Mucosa of rectum (tissue), 2 donors: ENCODE results near the gene TIGD1.
"Not testable (repeated sequence)": the region's sequence is repeated elsewhere in the genome, so short reads cannot be mapped to it uniquely, and the experiment has no call there.

Experiments
- H3K27ac ChIP-seq, 2 donors: one replicate each; pipeline ENCODE4 v1.7.0; 2013; ENCODE audit warnings: inconsistent platforms in 2 of 2, low read depth in 2 of 2, low read length in 2 of 2
- H3K27me3 ChIP-seq, 2 donors: one replicate each; pipeline ENCODE4 v1.7.0; 2013; ENCODE audit warnings: low read length in 2 of 2; ENCODE audit not compliant: control insufficient read depth in 2 of 2, insufficient read depth in 2 of 2
- H3K36me3 ChIP-seq, 2 donors: one replicate each; pipeline ENCODE4 v1.7.0; 2013; ENCODE audit warnings: low read length in 2 of 2; ENCODE audit not compliant: control insufficient read depth in 2 of 2, insufficient read depth in 2 of 2
- H3K4me1 ChIP-seq, 2 donors: one replicate each; pipeline ENCODE4 v1.7.0; 2013; ENCODE audit warnings: low read length in 2 of 2, mild to moderate bottlenecking in 1 of 2; ENCODE audit not compliant: control insufficient read depth in 2 of 2, insufficient read depth in 2 of 2
- H3K4me3 ChIP-seq, 2 donors: one replicate each; pipeline ENCODE4 v1.7.0; 2013; ENCODE audit warnings: low read length in 2 of 2
- H3K9ac ChIP-seq, 2 donors: one replicate each; pipeline ENCODE4 v1.7.0; 2013; ENCODE audit warnings: low read length in 2 of 2, low read depth in 1 of 2, mild to moderate bottlenecking in 1 of 2
- H3K9me3 ChIP-seq, 2 donors: one replicate each; pipeline ENCODE4 v1.7.0; 2013; ENCODE audit warnings: low read length in 2 of 2; ENCODE audit not compliant: control insufficient read depth in 2 of 2
- donor health status: healthy.
- donor health status: Normal muscosa, but diverticular disease.

The TIGD1 gene

DNA sequence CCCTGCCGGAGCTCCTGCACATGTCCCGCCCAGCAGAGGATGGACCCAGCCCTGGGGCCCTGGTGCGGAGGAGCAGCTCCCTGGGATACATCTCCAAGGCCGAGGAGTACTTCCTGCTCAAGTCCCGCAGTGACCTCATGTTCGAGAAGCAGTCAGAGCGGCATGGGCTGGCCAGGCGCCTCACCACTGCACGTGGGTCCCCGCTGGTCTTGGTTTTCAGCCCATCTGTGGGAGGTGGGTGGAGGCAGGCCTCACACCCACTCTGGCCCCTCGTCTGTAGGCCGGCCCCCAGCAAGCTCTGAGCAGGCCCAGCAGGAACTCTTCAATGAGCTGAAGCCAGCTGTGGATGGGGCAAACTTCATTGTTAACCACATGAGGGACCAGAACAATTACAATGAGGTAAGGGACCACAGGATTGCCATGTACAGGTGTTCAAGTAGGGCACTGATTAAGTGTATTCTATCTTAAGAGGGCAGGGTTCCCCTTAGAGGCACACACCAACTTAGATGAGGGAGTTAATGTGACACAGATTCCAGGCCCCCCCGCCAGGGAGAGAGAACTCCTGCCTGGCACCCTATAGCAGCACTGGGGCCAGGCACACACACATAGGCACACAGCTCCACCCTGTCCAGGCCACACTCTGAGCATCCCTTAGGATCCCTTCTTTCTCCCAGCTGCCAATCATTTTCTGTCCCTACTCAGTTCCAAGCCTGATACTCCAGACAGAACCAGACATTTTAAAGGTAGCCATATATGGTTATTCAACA is 16.2 kb downstream of the TIGD1 start:
- H3K4me3 ChIP-seq = no peak overlapping the region
- H3K27ac ChIP-seq = no peak overlapping the region
- peaks cover 0 to 3% of the 10 kb centered on the region in 2 donors for H3K9me3 ChIP-seq
- no peak overlapping the region for H3K9ac ChIP-seq
- no peaks in the 10 kb centered on the region for H3K4me1 ChIP-seq
- peaks cover 2% of the 10 kb centered on the region in 2 donors for H3K27me3 ChIP-seq
- no peaks in the 10 kb centered on the region for H3K36me3 ChIP-seq

DNA sequence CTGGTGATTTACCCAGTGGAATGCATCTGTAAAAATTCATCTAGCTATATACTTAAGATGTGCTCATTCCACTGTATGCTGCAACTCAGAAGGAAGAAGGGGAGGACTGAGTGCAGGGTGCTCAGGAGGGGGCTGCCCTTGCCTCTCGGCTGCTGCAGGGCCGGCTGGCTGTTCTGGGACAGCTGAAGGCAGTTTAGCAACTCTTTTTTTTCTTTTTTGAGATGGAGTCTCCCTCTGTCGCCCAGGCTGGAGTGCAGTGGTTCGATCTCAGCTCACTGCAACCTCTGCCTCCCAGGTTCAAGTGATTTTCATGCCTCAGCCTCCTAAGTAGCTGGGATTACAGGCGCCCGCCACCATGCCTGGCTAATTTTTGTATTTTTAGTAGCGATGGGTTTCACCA is 17.5 kb downstream of the TIGD1 start:
- H3K9ac ChIP-seq, H3K9me3 ChIP-seq, H3K4me1 ChIP-seq, H3K4me3 ChIP-seq, H3K27me3 ChIP-seq, H3K36me3 ChIP-seq, H3K27ac ChIP-seq: not testable (repeated sequence)

- Histone ChIP-seq H3K4me1 (no peaks in the 10 kb centered on the region), H3K36me3 (no peaks in the 10 kb centered on the region), H3K9me3 (peaks cover 0 to 3% of the 10 kb centered on the region in 2 donors), H3K27ac (no peak overlapping the region), H3K27me3 (peaks cover 0 to 4% of the 10 kb centered on the region in 2 donors), H3K9ac (no peak overlapping the region), H3K4me3 (no peak overlapping the region)
Observed at GRCh38 chr2:232532419-232532818, 17.9 kb downstream of the TIGD1 start.

- H3K9me3 ChIP-seq = no peaks in the 10 kb centered on the region
- H3K27ac ChIP-seq = no peak overlapping the region
- no peak overlapping the region for H3K4me3 ChIP-seq
- H3K9ac ChIP-seq = no peak overlapping the region
- H3K4me1 ChIP-seq = no peaks in the 10 kb centered on the region
- H3K27me3 ChIP-seq = peaks cover 0 to 4% of the 10 kb centered on the region in 2 donors
- H3K36me3 ChIP-seq = no peaks in the 10 kb centered on the region
Observed at GRCh38 chr2:232530626-232531260, 19.6 kb downstream of the TIGD1 start.

DNA sequence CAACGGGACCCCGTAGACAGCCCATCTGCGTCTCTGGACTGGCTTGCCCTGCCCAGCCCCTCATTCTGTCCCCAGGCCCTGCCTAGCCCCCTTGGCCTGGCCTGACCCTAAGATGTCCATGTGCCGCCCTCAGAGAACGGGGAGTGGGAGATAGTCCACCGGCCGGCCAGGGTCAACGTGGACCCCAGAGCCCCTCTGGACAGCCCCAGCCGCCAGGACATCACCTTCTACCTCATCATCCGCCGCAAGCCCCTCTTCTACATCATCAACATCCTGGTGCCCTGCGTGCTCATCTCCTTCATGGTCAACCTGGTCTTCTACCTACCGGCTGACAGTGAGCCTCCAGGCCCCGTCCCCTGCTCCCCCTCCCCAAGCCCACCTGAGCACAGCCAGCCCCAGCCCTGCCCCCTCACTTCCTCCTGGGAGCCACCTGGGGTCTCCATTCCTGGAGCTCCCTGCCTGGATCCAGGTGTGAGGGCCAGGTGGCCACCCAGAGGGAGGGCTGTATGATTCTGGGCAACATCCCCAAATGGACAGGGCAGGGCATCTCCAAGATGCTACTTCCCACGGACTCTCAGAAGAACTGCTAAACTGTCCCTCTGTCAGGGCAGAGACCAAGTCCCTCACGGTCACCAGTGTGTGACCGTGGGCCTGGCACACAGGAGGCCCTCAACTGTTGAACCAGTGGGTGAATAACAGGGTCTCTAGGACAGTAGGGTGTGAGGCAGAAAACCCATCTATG is 20.4 kb downstream of the TIGD1 start:
- Histone ChIP-seq H3K27me3 (peaks cover 0 to 4% of the 10 kb centered on the region in 2 donors), H3K4me3 (no peak overlapping the region), H3K4me1 (no peaks in the 10 kb centered on the region), H3K36me3 (no peaks in the 10 kb centered on the region), H3K27ac (no peak overlapping the region), H3K9ac (no peak overlapping the region), H3K9me3 (no peaks in the 10 kb centered on the region)

DNA sequence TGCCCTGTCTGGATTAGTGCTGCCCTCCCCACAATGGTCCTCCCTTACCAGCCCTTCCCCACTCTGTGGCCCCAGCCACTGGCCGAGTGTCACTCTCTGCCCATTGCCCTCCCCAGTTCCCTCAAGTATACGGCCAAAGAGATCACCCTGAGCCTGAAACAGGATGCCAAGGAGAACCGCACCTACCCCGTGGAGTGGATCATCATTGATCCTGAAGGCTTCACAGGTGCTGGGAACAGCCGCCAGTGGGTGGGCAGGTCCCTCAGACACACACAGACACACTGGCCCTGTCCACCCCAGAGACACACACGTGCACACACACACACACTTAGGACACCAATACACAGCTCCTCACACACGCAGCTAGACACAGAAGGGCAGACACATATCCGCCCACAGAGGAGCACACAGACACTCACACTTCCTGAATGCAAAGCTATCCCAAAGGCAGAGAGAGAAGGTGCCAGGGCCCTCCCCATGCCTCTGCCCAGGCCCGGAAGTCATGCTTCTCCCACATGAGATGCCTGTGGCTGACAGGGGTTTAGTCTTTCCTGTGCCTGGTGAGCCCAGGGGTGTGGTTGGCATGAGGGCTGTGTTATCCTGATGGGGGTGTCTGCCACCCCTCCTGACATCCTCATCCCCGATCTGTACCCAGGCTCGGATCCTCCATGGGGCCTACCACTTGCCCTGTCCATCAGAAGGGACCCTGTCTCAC is 21.5 kb downstream of the TIGD1 start:
- Histone ChIP-seq H3K4me1 (no peaks in the 10 kb centered on the region), H3K4me3 (no peak overlapping the region), H3K9ac (no peak overlapping the region), H3K27me3 (peaks cover 7 to 11% of the 10 kb centered on the region in 2 donors), H3K36me3 (no peaks in the 10 kb centered on the region), H3K9me3 (no peaks in the 10 kb centered on the region), H3K27ac (no peak overlapping the region)

DNA sequence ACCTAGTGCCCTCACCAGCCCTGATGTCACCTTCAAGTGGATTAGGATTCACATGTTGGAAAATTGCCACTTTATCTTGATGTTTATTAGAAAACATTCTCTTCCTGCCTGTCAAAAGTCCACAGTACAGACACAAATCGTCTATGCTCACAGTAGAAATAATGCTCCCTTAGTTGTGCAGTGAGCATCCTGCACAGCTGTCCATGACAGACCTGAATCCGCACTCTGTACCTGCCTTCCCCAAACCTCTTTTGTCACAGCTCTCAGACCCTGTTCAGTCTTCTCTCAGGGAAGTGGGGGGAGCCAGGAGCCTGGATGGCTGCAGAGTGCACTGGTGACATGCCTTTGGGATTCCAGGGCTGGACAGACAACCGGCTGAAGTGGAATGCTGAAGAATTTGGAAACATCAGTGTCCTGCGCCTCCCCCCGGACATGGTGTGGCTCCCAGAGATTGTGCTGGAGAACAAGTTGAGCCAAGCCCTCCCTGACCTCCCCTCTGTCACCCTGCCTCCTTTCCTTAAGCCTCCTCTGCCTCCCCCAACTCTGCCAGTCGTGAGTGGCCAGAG is 22.4 kb downstream of the TIGD1 start:
- Histone ChIP-seq H3K4me3 (no peak overlapping the region), H3K27me3 (peaks cover 12 to 14% of the 10 kb centered on the region in 2 donors), H3K27ac (no peak overlapping the region), H3K9ac (no peak overlapping the region), H3K36me3 (no peaks in the 10 kb centered on the region), H3K4me1 (no peaks in the 10 kb centered on the region), H3K9me3 (no peaks in the 10 kb centered on the region)

GRCh38 chr2:232526372-232526941 is 23.9 kb downstream of the TIGD1 start:
- Histone ChIP-seq H3K9ac (no peak overlapping the region), H3K27ac (no peak overlapping the region), H3K27me3 (peaks cover 17 to 21% of the 10 kb centered on the region in 2 donors), H3K9me3 (no peaks in the 10 kb centered on the region), H3K4me3 (no peak overlapping the region), H3K36me3 (no peaks in the 10 kb centered on the region), H3K4me1 (no peaks in the 10 kb centered on the region)

DNA sequence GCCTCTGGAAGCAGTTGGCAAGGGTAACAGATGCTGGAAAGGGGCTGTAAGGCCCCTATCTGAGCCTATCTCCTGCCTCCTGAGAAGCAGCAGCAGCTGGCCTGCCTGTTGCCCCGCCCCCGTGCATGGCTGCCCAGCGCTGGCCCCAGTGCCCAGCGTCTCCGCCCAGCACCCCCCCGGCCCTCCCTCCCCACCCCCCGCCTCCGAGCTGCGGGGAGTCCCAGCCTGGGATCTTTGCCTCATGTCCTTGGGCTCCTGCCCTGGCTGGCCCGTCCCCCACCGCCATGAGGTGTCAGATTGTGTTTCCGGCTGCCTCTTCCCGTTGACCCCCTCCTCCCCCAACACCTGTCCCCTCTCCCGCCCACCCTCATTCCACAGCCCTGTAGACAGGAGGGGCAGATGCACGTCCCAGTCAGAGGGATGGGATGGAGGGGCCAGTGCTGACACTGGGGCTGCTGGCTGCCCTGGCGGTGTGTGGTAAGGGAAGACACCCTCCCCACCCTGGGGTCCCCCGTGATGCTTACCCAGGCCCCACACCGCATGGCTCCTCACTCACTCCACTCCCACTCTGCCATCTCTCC is 24.5 kb downstream of the TIGD1 start, which contains the start of gene CHRND:
Gene CHRND (plus strand): TSS at position 370 of the 581 bp plus-strand sequence. CDS start 56 bp downstream, at position 426.
- Histone ChIP-seq H3K4me3 (no peak within 1 kb of the TSS), H3K9ac (no peak within 1 kb of the TSS), H3K36me3 (no peaks in the 10 kb centered on the region), H3K27ac (no peak within 1 kb of the TSS), H3K27me3 (peaks cover 20 to 21% of the 10 kb centered on the region in 2 donors), H3K4me1 (no peaks in the 10 kb centered on the region), H3K9me3 (no peaks in the 10 kb centered on the region)
